ENCODE data around the gene ETS2.

DNA sequence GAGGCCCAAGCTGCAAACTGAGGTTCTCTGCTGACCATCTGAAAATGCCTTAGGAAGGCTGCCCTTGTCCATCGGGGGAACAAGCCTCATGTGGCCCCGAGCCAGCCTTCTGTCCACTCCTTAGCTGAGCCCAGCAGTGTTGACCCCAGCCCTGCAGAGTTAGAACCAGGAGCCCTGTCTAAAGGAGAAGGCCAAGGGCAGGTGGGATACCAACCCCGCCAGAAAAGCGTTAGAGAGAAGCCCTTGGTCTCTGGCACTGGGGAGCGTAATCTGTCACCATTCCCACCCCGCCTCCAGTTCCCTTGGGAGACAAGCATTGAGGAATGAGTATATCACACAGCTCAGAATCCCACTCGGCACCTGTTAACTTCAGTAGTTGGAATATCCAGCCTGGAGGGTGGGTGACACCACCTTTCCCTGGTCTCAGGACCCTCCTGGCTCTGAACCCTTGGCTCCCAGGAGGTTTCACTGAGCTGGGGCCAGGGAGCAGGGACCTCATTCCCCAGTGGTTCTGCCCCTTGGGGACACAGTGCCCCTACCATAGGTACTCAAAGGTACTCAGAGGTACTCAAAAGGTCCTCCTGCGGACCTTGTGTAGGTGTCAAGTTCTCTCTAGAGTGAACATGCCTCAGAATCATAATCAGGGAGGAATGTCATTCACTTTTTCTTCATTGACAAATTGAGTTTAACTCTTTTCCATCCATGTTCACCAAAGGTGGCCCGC is 16.4 kb downstream of the ETS2 start:
- TF ChIP-seq CTCF (IDR thresholded peaks at IDR 0.05) = no peak
- TF ChIP-seq POLR2A (IDR thresholded peaks at IDR 0.05) = no peak
